NCI-H128 (cell line): ENCODE measurements around the gene ITGB3BP.
"Not testable (repeated sequence)": the region's sequence is repeated elsewhere in the genome, so short reads cannot be mapped to it uniquely, and the experiment has no call there.

Source experiments
- DNase-seq: peaks from one replicate; lab custom pipeline; 2025; ENCODE audit not compliant: unreplicated experiment; lab: John Stamatoyannopoulos, UW

Gene ITGB3BP, protein sequence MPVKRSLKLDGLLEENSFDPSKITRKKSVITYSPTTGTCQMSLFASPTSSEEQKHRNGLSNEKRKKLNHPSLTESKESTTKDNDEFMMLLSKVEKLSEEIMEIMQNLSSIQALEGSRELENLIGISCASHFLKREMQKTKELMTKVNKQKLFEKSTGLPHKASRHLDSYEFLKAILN

GRCh38 chr1:63522891-63523728 is at the start of gene ITGB3BP, which contains the start of gene EFCAB7:
Gene ITGB3BP (minus strand): TSS chr1:63523225. CDS start chr1:63523133, 92 bp downstream.
Gene EFCAB7 (plus strand): TSS chr1:63523525. CDS start chr1:63525573, 2,048 bp downstream.
- peak; percentile 91 for DNase-seq

DNA sequence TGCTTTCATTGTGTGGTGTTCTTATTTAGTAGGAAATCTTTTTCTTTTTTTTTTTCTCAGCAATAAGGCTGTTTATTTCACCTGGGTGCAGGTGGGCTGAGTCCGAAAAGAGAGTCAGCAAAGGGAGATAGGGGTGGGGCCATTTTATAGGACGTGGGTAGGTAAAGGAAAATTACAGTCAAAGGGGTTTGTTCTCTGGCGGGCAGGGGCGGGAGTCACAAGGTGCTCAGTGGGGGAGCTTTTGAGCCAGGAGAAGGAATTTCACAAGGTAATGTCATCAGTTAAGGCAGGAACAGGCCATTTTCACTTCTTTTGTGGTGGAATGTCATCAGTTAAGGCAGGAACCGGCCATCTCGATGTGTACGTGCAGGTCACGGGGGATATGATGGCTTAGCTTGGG is 49.7 kb upstream of the ITGB3BP start:
- not testable (repeated sequence) for DNase-seq

DNA sequence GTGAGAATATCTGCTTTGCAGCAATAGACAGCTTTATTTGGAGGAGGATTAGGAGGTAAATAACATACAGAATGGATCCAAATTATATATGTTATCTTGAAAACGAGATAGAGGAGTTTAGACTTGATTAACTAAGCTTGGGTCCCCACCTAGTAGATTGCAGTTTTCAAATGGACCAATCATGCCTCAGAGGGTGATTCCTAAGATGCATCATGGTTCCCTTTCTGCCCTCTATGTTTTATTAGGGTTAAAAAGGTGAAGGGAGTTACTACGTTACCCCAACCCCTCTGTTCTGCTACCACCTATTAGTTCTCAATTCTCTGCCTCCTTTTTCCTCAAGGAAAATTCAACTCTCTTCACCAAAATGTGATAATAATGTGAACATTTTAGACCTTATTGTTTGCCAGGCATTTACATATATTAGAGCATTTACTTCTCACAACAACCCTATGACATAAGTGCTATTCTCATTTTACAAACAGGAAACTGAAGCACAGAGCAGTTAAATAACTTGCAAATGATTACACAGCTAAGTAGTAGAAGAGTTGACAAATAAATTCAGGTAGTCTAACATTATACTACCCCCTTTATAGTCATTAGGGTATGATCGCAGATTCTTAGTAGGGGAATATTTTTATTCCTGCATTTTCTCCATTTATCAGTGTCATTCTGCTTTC is 46.8 kb upstream of the ITGB3BP start:
- no peak for DNase-seq

GRCh38 chr1:63569068-63569467 is 46.0 kb upstream of the ITGB3BP start:
- no peak for DNase-seq

- no peak for DNase-seq
Measured at GRCh38 chr1:63563745-63564144, 40.7 kb upstream of the ITGB3BP start.

GRCh38 chr1:63559357-63559756 is 36.3 kb upstream of the ITGB3BP start:
- no peak for DNase-seq

GRCh38 chr1:63557365-63557987 is 34.5 kb upstream of the ITGB3BP start:
- DNase-seq, result no peak

DNA sequence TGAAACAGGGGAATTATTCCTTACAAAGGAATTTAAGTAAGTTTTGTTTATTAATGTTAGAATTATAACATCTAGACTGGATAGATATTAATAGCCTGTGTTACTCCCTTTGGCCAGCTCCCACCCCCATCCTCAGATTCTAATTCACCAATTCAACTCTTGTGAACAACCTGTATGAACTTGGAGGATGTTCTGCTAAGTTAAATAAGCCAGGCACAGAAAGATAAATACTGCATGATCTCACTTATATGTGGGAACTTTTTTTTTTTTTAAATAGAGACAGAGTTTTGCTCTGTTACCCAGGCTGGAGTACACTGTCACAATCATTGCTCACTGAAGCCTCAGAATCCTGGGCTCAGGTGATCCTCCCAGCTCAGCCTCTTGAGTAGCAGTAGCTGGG is 32.5 kb upstream of the ITGB3BP start:
- no peak for DNase-seq

DNA sequence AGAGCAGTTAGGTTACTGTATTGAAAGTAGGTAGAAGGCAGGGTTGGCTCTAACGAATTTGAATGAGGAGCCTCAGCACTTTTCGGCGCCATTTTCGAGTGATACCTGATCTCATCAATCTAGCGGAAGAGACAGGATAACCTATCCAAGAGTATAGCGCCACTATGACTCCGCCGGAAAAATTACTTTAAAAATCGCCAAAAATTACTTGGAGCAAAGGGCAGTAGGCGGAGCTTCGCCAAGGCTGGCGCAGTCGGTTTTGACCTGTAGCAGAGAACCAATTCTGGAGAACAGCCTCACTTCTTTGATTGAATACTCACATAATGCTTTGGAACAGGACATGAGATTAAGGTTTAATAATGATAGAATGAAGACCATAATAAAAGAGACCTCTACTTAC is 25.9 kb upstream of the ITGB3BP start:
- DNase-seq, result no peak

- DNase-seq, result no peak
Measured at GRCh38 chr1:63548303-63548702, 25.3 kb upstream of the ITGB3BP start.

GRCh38 chr1:63547621-63548294 is 24.7 kb upstream of the ITGB3BP start:
- DNase-seq, result no peak

DNA sequence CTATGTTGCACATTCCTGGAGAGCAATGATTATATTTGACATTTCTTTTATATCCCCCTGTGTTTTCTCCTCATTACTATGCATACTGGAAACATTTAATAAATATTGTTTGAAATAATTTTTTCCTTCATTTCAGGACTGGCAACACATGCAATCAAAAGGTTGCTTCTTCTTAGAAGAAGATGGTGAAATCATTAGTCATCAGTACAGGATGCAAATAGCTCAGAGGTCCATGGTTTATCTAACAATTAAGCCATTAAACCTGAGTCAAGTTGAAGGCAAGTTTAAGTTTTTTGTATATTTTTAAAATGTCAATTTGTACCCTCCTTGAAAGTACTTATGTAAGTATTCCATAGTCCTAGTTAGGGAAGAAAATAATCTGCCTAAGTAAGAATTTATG is 22.8 kb upstream of the ITGB3BP start:
- no peak for DNase-seq

DNA sequence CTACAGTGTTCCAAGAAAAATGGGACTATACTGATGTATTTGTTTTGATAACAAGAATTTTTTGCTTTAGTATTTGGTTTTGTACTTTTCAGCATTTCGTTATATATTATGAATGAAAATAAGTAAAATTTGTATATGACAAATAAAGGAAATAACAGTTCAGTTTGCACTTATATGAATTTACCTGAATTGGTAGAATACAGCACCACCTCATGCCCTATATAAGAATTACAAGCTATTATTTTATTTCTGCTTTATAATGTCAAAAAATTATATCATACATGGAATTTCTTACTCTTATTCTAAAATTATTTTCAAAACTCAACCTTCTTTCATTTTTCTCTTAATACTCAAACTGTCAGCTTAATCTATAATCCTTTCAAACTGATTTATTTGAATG is 14.9 kb upstream of the ITGB3BP start:
- DNase-seq, result no peak

GRCh38 chr1:63537006-63537405 is 14.0 kb upstream of the ITGB3BP start:
- DNase-seq, result no peak

GRCh38 chr1:63534406-63534805 is 11.4 kb upstream of the ITGB3BP start:
- DNase-seq, result no peak

DNA sequence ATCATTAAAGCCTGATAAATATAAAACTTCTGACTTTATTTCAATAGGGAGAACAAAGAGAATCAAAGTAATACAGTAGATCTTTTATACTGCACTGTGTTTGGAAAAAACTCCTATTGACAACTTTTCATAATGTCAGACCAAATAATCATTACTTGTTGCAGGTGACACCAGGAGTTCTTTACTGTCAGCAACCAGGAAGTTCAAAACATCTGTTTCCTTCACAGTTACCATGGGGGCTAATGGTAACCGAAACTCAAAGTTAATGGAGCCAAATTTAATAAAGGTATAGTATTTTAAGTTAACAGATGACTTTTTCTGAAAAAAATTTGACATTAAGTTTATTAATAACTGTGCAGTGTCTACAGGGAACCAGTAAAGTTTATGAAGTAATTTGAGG is 10.9 kb upstream of the ITGB3BP start:
- DNase-seq, result no peak

DNA sequence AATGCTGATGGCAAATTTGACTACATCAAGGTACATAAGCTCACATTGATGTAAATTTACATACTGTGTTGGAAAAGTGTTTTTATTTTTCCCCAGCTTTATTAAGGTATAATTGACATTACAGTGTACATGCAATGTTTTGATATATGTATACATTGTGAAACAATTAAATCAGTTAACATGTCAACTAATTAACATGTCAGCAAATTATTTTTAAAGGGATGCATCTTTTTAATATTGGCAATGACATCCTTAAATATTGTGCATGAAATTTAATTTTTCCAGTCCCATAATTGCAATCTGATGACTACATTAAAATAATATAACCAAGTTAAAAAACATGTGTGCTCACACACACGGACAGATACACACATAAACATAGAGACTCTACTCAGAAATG is 9.7 kb upstream of the ITGB3BP start:
- no peak for DNase-seq

- DNase-seq, result no peak
Measured at GRCh38 chr1:63524201-63524600, 1.2 kb upstream of the ITGB3BP start.

GRCh38 chr1:63523738-63524137 is 713 bp upstream of the ITGB3BP start:
- DNase-seq, result no peak

DNA sequence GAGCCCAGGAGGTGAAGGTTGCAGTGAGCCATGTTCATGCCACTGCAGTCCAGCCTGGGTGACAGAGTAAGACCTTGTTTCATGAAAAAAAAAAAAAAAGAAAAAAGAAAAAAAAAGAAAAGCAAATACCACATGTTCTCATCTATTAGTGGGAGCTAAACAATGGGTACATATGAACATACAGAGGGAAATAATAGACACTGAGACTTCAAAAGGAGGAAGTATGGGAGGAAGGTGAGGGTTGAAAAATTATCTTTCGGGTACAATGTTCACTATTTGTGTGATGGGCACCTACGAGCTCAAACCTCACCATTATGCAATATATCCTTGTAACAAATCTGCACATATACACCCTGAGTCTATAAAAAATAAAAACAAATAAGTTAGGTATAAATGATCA is 6.4 kb downstream of the ITGB3BP start:
- no peak for DNase-seq

DNA sequence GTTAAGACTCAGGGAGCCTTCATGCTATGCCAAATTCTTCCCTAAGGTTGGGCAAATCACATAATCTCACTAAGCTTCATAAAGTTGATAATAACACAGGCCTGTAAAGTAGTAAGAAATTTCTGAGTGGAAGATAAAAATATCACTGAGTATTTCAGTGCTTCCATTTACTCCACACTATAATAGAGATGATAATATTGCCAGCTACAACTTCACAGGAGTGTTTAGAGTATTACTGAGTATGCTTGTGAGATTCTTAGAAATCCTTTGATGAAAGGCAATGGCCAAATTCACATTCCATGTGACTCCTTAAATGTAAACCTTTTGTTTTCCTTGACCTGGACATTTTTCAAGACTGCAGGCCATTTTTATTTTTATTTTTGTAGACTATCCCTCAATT is 10.4 kb downstream of the ITGB3BP start:
- no peak for DNase-seq
